D721Med (cell line): Measurements from ENCODE around the gene BRD7.

ENCODE experiments used
- DNase-seq: peaks from one replicate; pipeline ENCODE4 v3.0.0; 2011; ENCODE audit warnings: low spot score; ENCODE audit not compliant: insufficient read length
- FAIRE-seq: peaks from 2 replicates; lab custom pipeline; 2011; peaks lifted over from hg19 to GRCh38; lab: Jason Lieb, UNC
- TF ChIP-seq, protein P1 (sequence below): IDR thresholded peaks from 2 replicates; pipeline ENCODE4 v1.5.1; 2012; ENCODE audit warnings: mild to moderate bottlenecking, control low read depth; ENCODE audit not compliant: insufficient read depth; ENCODE audit errors: missing control alignments

The BRD7 gene

GRCh38 chr16:50306287-50306686 lies 62.5 kb downstream of the BRD7 start:
- DNase-seq (no peak), FAIRE-seq (no peak)
- TF ChIP-seq, protein P1, sequence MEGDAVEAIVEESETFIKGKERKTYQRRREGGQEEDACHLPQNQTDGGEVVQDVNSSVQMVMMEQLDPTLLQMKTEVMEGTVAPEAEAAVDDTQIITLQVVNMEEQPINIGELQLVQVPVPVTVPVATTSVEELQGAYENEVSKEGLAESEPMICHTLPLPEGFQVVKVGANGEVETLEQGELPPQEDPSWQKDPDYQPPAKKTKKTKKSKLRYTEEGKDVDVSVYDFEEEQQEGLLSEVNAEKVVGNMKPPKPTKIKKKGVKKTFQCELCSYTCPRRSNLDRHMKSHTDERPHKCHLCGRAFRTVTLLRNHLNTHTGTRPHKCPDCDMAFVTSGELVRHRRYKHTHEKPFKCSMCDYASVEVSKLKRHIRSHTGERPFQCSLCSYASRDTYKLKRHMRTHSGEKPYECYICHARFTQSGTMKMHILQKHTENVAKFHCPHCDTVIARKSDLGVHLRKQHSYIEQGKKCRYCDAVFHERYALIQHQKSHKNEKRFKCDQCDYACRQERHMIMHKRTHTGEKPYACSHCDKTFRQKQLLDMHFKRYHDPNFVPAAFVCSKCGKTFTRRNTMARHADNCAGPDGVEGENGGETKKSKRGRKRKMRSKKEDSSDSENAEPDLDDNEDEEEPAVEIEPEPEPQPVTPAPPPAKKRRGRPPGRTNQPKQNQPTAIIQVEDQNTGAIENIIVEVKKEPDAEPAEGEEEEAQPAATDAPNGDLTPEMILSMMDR, result no peak

- no peak for DNase-seq
- no peak for FAIRE-seq
- TF ChIP-seq, protein P1, result no peak
These were observed 63.2 kb downstream of the BRD7 start for GRCh38 chr16:50305441-50306061.

- FAIRE-seq, result no peak
- TF ChIP-seq, protein P1, result no peak
- DNase-seq, result no peak
These were observed 64.0 kb downstream of the BRD7 start for GRCh38 chr16:50304467-50305440.

- no peak for FAIRE-seq
- DNase-seq, result no peak
- TF ChIP-seq, protein P1, result no peak
These were observed 65.0 kb downstream of the BRD7 start for GRCh38 chr16:50303605-50304466.

- no peak for FAIRE-seq
- DNase-seq, result no peak
- TF ChIP-seq, protein P1, result no peak
These were observed 65.7 kb downstream of the BRD7 start for GRCh38 chr16:50303041-50303604.

GRCh38 chr16:50302472-50303005 lies 66.2 kb downstream of the BRD7 start:
- DNase-seq (no peak), FAIRE-seq (no peak)
- TF ChIP-seq, protein P1, result no peak
